H9 (cell line): ENCODE data around the gene PLEKHA5. TPM values are rescaled to one million over a fixed set of nuclear protein-coding genes. Genes with fewer than 3 reads are reported as not detected.

Experiments
- DNase-seq: peaks from one replicate; pipeline ENCODE4 v3.0.0-alpha.2; 2017
- H2AFZ ChIP-seq: one replicate; pipeline ENCODE4 v1.6.1; 2013; ENCODE audit warnings: mild to moderate bottlenecking, low read length, control low read depth, moderate library complexity
- H2AK5ac ChIP-seq: 2 replicates; pipeline ENCODE4 v1.6.1; 2013; ENCODE audit warnings: low read length, control low read depth, mixed read lengths; ENCODE audit not compliant: insufficient read length
- H2BK120ac ChIP-seq: one replicate; pipeline ENCODE4 v1.6.1; 2013; ENCODE audit warnings: low read depth, mild to moderate bottlenecking, low read length, control low read depth, inconsistent platforms; ENCODE audit not compliant: poor library complexity, severe bottlenecking
- H2BK12ac ChIP-seq: 2 replicates; pipeline ENCODE4 v1.6.1; 2013; ENCODE audit warnings: low read length, control low read depth, mixed read lengths, low read depth; ENCODE audit not compliant: insufficient read length
- H2BK15ac ChIP-seq: 2 replicates; pipeline ENCODE4 v1.6.1; 2013; ENCODE audit warnings: low read depth, low read length, control low read depth
- H2BK20ac ChIP-seq: one replicate; pipeline ENCODE4 v1.6.1; 2013; ENCODE audit warnings: low read depth, mild to moderate bottlenecking, low read length, control low read depth, inconsistent platforms; ENCODE audit not compliant: poor library complexity, severe bottlenecking
- H2BK5ac ChIP-seq: 2 replicates; pipeline ENCODE4 v1.6.1; 2013; ENCODE audit warnings: low read length, control low read depth, mixed read lengths; ENCODE audit not compliant: insufficient read length
- H3K14ac ChIP-seq: 2 replicates; pipeline ENCODE4 v1.6.1; 2013; ENCODE audit warnings: low read length, control low read depth; ENCODE audit not compliant: insufficient read depth
- H3K18ac ChIP-seq: 2 replicates; pipeline ENCODE4 v1.6.1; 2013; ENCODE audit warnings: low read depth, mild to moderate bottlenecking, mixed read lengths, low read length, control low read depth; ENCODE audit not compliant: insufficient read length
- H3K23ac ChIP-seq: 2 replicates; pipeline ENCODE4 v1.6.1; 2013; ENCODE audit warnings: low read length, control low read depth, mixed read lengths, low read depth; ENCODE audit not compliant: insufficient read length
- H3K23me2 ChIP-seq: 2 replicates; pipeline ENCODE4 v1.6.1; 2013; ENCODE audit warnings: low read depth, mild to moderate bottlenecking, mixed read lengths, low read length, control low read depth; ENCODE audit not compliant: insufficient read length, poor library complexity, severe bottlenecking
- H3K27ac ChIP-seq: 2 replicates; pipeline ENCODE4 v1.5.1; 2013; ENCODE audit warnings: low read length, control low read depth, mixed read lengths, low read depth; ENCODE audit not compliant: insufficient read length
- H3K27me3 ChIP-seq: 2 replicates; pipeline ENCODE4 v1.6.1; 2013; ENCODE audit warnings: low read length, control low read depth, inconsistent platforms; ENCODE audit not compliant: insufficient read depth
- H3K4ac ChIP-seq: 2 replicates; pipeline ENCODE4 v1.6.1; 2013; ENCODE audit warnings: low read depth, mild to moderate bottlenecking, control low read depth, inconsistent platforms, low read length, moderate library complexity
- H3K4me1 ChIP-seq: 2 replicates; pipeline ENCODE4 v1.6.1; 2013; ENCODE audit warnings: low read length, control low read depth, inconsistent platforms; ENCODE audit not compliant: insufficient read depth
- H3K4me2 ChIP-seq: 2 replicates; pipeline ENCODE4 v1.6.1; 2013; ENCODE audit warnings: low read length, control low read depth, mixed read lengths; ENCODE audit not compliant: insufficient read length, insufficient read depth
- H3K56ac ChIP-seq: 2 replicates; pipeline ENCODE4 v1.6.1; 2013; ENCODE audit warnings: low read depth, mild to moderate bottlenecking, mixed read lengths, low read length, control low read depth; ENCODE audit not compliant: insufficient read length
- H3K79me1 ChIP-seq: 2 replicates; pipeline ENCODE4 v1.6.1; 2013; ENCODE audit warnings: low read depth, mild to moderate bottlenecking, moderate library complexity, low read length, control low read depth, inconsistent platforms; ENCODE audit not compliant: insufficient read depth, poor library complexity, severe bottlenecking
- H3K79me2 ChIP-seq: 2 replicates; pipeline ENCODE4 v1.6.1; 2013; ENCODE audit warnings: low read length, control low read depth, inconsistent platforms; ENCODE audit not compliant: insufficient read depth
- H3K9ac ChIP-seq: 2 replicates; pipeline ENCODE4 v1.6.1; 2013; ENCODE audit warnings: low read length, control low read depth, mixed read lengths; ENCODE audit not compliant: insufficient read length; ENCODE audit errors: extremely low read depth
- H3K9me3 ChIP-seq: one replicate; pipeline ENCODE4 v1.6.1; 2013; ENCODE audit warnings: low read depth, low read length, inconsistent platforms; ENCODE audit not compliant: control insufficient read depth
- H3T11ph ChIP-seq: one replicate; pipeline ENCODE4 v1.6.1; 2013; ENCODE audit warnings: mild to moderate bottlenecking, low read length, control low read depth, inconsistent platforms
- H4K20me1 ChIP-seq: one replicate; pipeline ENCODE4 v1.6.1; 2013; ENCODE audit not compliant: control insufficient read depth, insufficient read length, insufficient read depth
- H4K5ac ChIP-seq: 2 replicates; pipeline ENCODE4 v1.6.1; 2013; ENCODE audit warnings: low read depth, mild to moderate bottlenecking, mixed read lengths, low read length, control low read depth; ENCODE audit not compliant: insufficient read length
- H4K8ac ChIP-seq: replicated peaks from 2 replicates; pipeline ENCODE4 v1.6.1; 2013; ENCODE audit warnings: low read length, control low read depth, mixed read lengths, low read depth; ENCODE audit not compliant: insufficient read length
- H4K91ac ChIP-seq: 2 replicates; pipeline ENCODE4 v1.6.1; 2013; ENCODE audit warnings: low read depth, mild to moderate bottlenecking, moderate library complexity, mixed read lengths, low read length, control low read depth; ENCODE audit not compliant: insufficient read length
- H3K27ac Mint-ChIP-seq, 3 experiments: 2 replicates in 2 of 3; 3 replicates in 1 of 3; pipeline ENCODE4 v1.8.0; 2020 to 2021; ENCODE audit warnings: mixed read lengths in 3 of 3, mild to moderate bottlenecking in 1 of 3, moderate library complexity in 1 of 3
- H3K27me3 Mint-ChIP-seq: 2 replicates; pipeline ENCODE4 v1.8.0; 2021; ENCODE audit warnings: low read depth, mild to moderate bottlenecking, moderate library complexity, mixed read lengths
- H3K36me3 Mint-ChIP-seq, 3 experiments: 2 replicates in 2 of 3; 3 replicates in 1 of 3; pipeline ENCODE4 v1.8.0; 2020 to 2021; ENCODE audit warnings: low read depth in 3 of 3, mixed read lengths in 3 of 3; ENCODE audit not compliant: insufficient read depth in 1 of 3
- H3K4me1 Mint-ChIP-seq, 2 experiments: 2 replicates each; pipeline ENCODE4 v1.8.0; 2020; ENCODE audit warnings: mixed read lengths in 2 of 2
- H3K4me3 Mint-ChIP-seq, 2 experiments: 2 replicates in 1 of 2; 3 replicates in 1 of 2; pipeline ENCODE4 v1.8.0; 2020 to 2021; ENCODE audit warnings: mild to moderate bottlenecking in 2 of 2, mixed read lengths in 2 of 2, moderate library complexity in 1 of 2
- H3K9me3 Mint-ChIP-seq, 2 experiments: 2 replicates in 1 of 2; 3 replicates in 1 of 2; pipeline ENCODE4 v1.8.0; 2020; ENCODE audit warnings: mild to moderate bottlenecking in 2 of 2, mixed read lengths in 2 of 2, moderate library complexity in 1 of 2
- CTCF ChIP-seq: fragments of 200-600 bp; sonication (generic); conservative IDR thresholded peaks from 3 replicates; pipeline ENCODE4 v1.8.0; 2021; ENCODE audit warnings: antibody characterized with exemption, mild to moderate bottlenecking
- WGBS: extraction: QIAGEN DNeasy Blood & Tissue Kit; methylation state at CpG from one replicate; pipeline ENCODE4 v1.1.7; 2013; ENCODE audit warnings: missing lambda C conversion rate, low lambda C conversion rate, mixed read lengths; ENCODE audit not compliant: insufficient read length; ENCODE audit errors: extremely low coverage; 5-methylcytosine and 5-hydroxymethylcytosine counted together
- total RNA-seq: library from RNA; stranded (reverse); gene quantifications from 2 replicates; pipeline ENCODE4 v1.2.1, GENCODE V29; 2021

The PLEKHA5 gene
- total RNA-seq, 1 experiment from 2014 or later: 86.7 TPM

GRCh38 chr12:19236656-19237055 is 107.1 kb downstream of the PLEKHA5 start:
- DNase-seq: no peak
- no peak for TF ChIP-seq CTCF
- peaks cover 11% of the 10 kb centered on the region; the same call in 1 of the 2 replicates for H3K4me1 ChIP-seq
- H4K5ac ChIP-seq: no peak overlapping the region
- no peak overlapping the region for H3K4ac ChIP-seq
- H2BK12ac ChIP-seq: no peak overlapping the region
- Mint-ChIP-seq H3K27ac (no peak overlapping the region; a peak in 1 of 7 replicates), H3K4me1 (peaks cover 43 to 48% of the 10 kb centered on the region in 2 experiments), H3K36me3 (no peaks in the 10 kb centered on the region), H3K27me3 (no peaks in the 10 kb centered on the region), H3K9me3 (no peaks in the 10 kb centered on the region), H3K4me3 (no peak overlapping the region)
- no peak overlapping the region for H2BK5ac ChIP-seq
- no CpG with 5 or more reads among the region's 3 CpGs for WGBS
- H3K27me3 ChIP-seq: no peaks in the 10 kb centered on the region
- H3K18ac ChIP-seq: no peak overlapping the region
- no peak overlapping the region for H3T11ph ChIP-seq
- no peaks in the 10 kb centered on the region for H3K23me2 ChIP-seq
- H3K56ac ChIP-seq: no peak overlapping the region
- H2AK5ac ChIP-seq: no peak overlapping the region
- no peak overlapping the region for H4K91ac ChIP-seq
- H2BK15ac ChIP-seq: no peak overlapping the region
- H2BK120ac ChIP-seq: no peak overlapping the region
- H3K4me2 ChIP-seq: no peak overlapping the region
- H3K27ac ChIP-seq: no peak overlapping the region
- H4K20me1 ChIP-seq: no peaks in the 10 kb centered on the region
- no peak overlapping the region for H3K9ac ChIP-seq
- no peak overlapping the region for H3K14ac ChIP-seq
- no peak overlapping the region for H3K23ac ChIP-seq
- H2BK20ac ChIP-seq: no peak overlapping the region
- peaks cover 4% of the 10 kb centered on the region for H3K79me1 ChIP-seq
- H2AFZ ChIP-seq: no peak overlapping the region
- no peaks in the 10 kb centered on the region for H3K9me3 ChIP-seq
- H4K8ac ChIP-seq: no peak overlapping the region
- peaks cover 5% of the 10 kb centered on the region; the same call in 1 of the 2 replicates for H3K79me2 ChIP-seq
